ENCODE data around the gene HSD17B12.

- no peak for TF ChIP-seq CTCF (IDR thresholded peaks at IDR 0.05)
- TF ChIP-seq ZFX (IDR thresholded peaks at IDR 0.05; ENCODE audit: borderline replicate concordance): no peak
Measured at GRCh38 chr11:43789700-43790443, 109.3 kb downstream of the HSD17B12 start.
